AG09309 (cell line): ENCODE data around the gene SPOPL.

Experiments
- DNase-seq: peaks from one replicate; pipeline ENCODE4 v3.0.0-alpha.2; 2010; ENCODE audit warnings: low read depth
- H3K4me3 ChIP-seq: 2 replicates; pipeline ENCODE4 v1.5.1; 2011; ENCODE audit warnings: mild to moderate bottlenecking, low read depth, low read length, moderate library complexity; ENCODE audit not compliant: control insufficient read depth
- CTCF ChIP-seq: IDR thresholded peaks from 2 replicates; pipeline ENCODE4 v1.5.1; 2011; ENCODE audit warnings: mild to moderate bottlenecking, low read depth, low read length, inconsistent platforms; ENCODE audit not compliant: insufficient read depth, control insufficient read depth; ENCODE audit errors: missing control alignments

SPOPL gene

DNA sequence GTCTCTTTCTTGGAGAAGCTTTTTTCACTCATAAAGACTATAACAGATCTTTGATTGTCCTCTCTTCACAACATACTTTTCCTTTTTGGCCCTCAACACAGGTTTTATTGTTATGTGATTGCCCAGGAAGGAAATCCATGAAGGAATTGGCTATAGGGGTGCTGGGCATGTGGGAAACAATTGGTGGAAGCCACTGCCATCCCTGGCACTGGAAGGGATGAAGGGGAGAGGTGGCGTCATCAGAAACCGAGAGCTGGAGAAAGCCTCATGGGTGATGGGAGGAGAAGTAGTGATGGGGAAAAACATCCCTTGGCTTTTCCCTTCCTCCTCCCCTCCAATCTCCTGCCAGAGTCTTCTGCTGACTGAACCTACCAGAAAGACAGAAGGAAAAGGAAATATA, 106.2 kb downstream of the SPOPL start:
- TF ChIP-seq CTCF, result no peak
- no peak for DNase-seq

GRCh38 chr2:138609446-138609845, 107.9 kb downstream of the SPOPL start:
- no peak for TF ChIP-seq CTCF
- no peak for DNase-seq
- no peak overlapping the region for H3K4me3 ChIP-seq

More for the DNA sequence above, 106.2 kb downstream of the SPOPL start:
- H3K4me3 ChIP-seq, result no peak overlapping the region

- DNase-seq, result no peak
- no peak overlapping the region for H3K4me3 ChIP-seq
- no peak for TF ChIP-seq CTCF
These were observed 108.8 kb downstream of the SPOPL start for GRCh38 chr2:138610201-138610953.

DNA sequence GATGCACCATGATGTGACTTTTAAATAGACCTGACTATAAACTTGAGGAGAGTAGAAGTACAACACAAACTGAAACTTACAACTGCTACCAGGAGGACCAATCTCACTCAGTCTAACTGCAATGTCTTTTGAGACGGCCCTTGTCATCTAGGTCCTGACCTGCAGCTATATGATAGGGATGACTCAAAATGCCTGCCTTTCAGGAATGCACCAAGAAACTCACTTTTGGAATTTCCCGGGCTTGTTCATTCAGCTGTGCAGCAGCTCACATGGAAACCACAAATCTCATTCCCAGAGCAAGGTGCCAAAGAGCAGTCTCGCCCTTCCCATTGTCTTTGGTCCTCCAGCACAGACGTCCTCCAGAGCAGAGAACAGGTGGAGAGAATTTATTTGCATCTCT, 113.7 kb downstream of the SPOPL start:
- H3K4me3 ChIP-seq, result no peak overlapping the region
- no peak for TF ChIP-seq CTCF

GRCh38 chr2:138617026-138617425, 115.5 kb downstream of the SPOPL start:
- no peak for TF ChIP-seq CTCF
- H3K4me3 ChIP-seq, result no peak overlapping the region
- DNase-seq, result no peak

More for the DNA sequence above, 113.7 kb downstream of the SPOPL start:
- DNase-seq, result no peak

DNA sequence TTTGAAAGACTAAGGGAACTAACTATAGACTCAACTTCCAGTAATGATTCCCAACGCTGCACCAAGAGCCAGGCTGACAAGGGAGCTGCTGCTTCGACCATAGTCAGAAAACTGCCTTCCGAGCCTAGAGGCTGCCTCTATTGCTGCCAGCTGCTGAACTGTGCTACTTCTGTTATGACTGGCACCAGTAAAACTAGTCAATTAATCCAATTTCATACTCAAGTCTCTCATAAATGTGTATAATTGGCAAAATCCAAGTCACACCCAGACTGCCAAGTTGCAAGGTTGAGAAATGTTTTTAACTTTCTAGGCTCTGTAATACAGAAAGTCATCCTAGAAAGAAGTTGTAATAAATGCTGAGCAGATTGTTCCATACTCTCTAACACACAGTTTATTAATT, 117.4 kb downstream of the SPOPL start:
- no peak overlapping the region for H3K4me3 ChIP-seq
- DNase-seq, result no peak
- TF ChIP-seq CTCF, result no peak
